Mucosa of descending colon (tissue), 3 donors: ENCODE measurements around the gene ARF1. TPM values are rescaled to one million over a fixed set of nuclear protein-coding genes. Genes with fewer than 3 reads are reported as not detected.

Experiments
- ATAC-seq: fragments of 200-7000 bp; cut with Tn5 transposase; one replicate; pipeline ENCODE4 v1.9.1; 2020; ENCODE audit warnings: mild to moderate bottlenecking, moderate library complexity
- DNase-seq, 3 donors: peaks; one replicate each; pipeline ENCODE4 v3.0.0-alpha.2; 2020
- H3K36me3 ChIP-seq: fragments of 200-600 bp; one replicate; pipeline ENCODE4 v1.8.0; 2021; ENCODE audit warnings: low read depth, mild to moderate bottlenecking
- H3K4me1 ChIP-seq: fragments of 200-600 bp; one replicate; pipeline ENCODE4 v1.8.0; 2021; ENCODE audit warnings: low read depth, mild to moderate bottlenecking
- H3K4me3 ChIP-seq: fragments of 200-600 bp; one replicate; pipeline ENCODE4 v1.8.0; 2021; ENCODE audit warnings: mild to moderate bottlenecking
- H3K9me3 ChIP-seq: fragments of 200-600 bp; one replicate; pipeline ENCODE4 v1.8.0; 2021; ENCODE audit warnings: mild to moderate bottlenecking
- intact Hi-C, 2 donors: fragments of 100-400 bp; cut with DNase I in 1 of 2; cut with micrococcal nuclease in 1 of 2; formaldehyde crosslinking; loops; one replicate each; pipeline versions ENCODE4 v1.11.0 to v1.11.1; 2022; cut with DNase I, micrococcal nuclease
- total RNA-seq, 3 donors: library from RNA; stranded (reverse); fragmentation: NEBNext Ultra II Directional in 2 of 3; extraction: Animal tissue kit (Norgen Biotek cat#: 25700) in 2 of 3; gene quantifications; one replicate each; pipeline versions ENCODE4 v1.2.1 to v1.2.4, GENCODE V29; 2021 to 2023
- TF ChIP-seq, protein P1 (sequence below): fragments of 200-600 bp; IDR thresholded peaks from one replicate; pipeline ENCODE4 v1.8.0; 2022; ENCODE audit warnings: antibody characterized with exemption, mild to moderate bottlenecking
- donor health status: DM: no; HTN: no; CAD: no; lungs with moderate emphysema.
- donor health status: DM: no; HTN: no; CAD: no.
- donor health status: DM: no; HTN: yes; CAD: no.

Gene ARF1
- total RNA-seq, 3 donors from 2014 or later, result 339 to 490 (median 479) TPM

GRCh38 chr1:228037401-228038386, 44.8 kb upstream of the ARF1 start:
- H3K4me1 ChIP-seq, result peaks cover 3% of the 10 kb centered on the region
- H3K36me3 ChIP-seq, result no peaks in the 10 kb centered on the region
- TF ChIP-seq, protein P1, sequence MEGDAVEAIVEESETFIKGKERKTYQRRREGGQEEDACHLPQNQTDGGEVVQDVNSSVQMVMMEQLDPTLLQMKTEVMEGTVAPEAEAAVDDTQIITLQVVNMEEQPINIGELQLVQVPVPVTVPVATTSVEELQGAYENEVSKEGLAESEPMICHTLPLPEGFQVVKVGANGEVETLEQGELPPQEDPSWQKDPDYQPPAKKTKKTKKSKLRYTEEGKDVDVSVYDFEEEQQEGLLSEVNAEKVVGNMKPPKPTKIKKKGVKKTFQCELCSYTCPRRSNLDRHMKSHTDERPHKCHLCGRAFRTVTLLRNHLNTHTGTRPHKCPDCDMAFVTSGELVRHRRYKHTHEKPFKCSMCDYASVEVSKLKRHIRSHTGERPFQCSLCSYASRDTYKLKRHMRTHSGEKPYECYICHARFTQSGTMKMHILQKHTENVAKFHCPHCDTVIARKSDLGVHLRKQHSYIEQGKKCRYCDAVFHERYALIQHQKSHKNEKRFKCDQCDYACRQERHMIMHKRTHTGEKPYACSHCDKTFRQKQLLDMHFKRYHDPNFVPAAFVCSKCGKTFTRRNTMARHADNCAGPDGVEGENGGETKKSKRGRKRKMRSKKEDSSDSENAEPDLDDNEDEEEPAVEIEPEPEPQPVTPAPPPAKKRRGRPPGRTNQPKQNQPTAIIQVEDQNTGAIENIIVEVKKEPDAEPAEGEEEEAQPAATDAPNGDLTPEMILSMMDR, result no peak
- ATAC-seq (peak; percentile 83), DNase-seq (peak; percentile 30 to 45 (median 40))
- H3K9me3 ChIP-seq, result no peaks in the 10 kb centered on the region
- no peak overlapping the region for H3K4me3 ChIP-seq
- intact Hi-C loops, result no loop called here

GRCh38 chr1:228038387-228039005, 44.0 kb upstream of the ARF1 start:
- intact Hi-C loops, result no loop called here
- DNase-seq, result peak in 2 of 3 donors; percentile 8 to 31

GRCh38 chr1:228039006-228039903, 43.3 kb upstream of the ARF1 start:
- peak in 1 of 3 donors; percentile 14 for DNase-seq
- Histone ChIP-seq H3K4me3 (no peak overlapping the region), H3K36me3 (no peaks in the 10 kb centered on the region), H3K9me3 (no peaks in the 10 kb centered on the region), H3K4me1 (peaks cover 3% of the 10 kb centered on the region)
- TF ChIP-seq, protein P1, result no peak
- intact Hi-C loops, result no loop called here
- ATAC-seq, result no peak

More at GRCh38 chr1:228038387-228039005, 44.0 kb upstream of the ARF1 start:
- no peaks in the 10 kb centered on the region for H3K36me3 ChIP-seq
- H3K4me1 ChIP-seq, result peaks cover 3% of the 10 kb centered on the region
- TF ChIP-seq, protein P1, result no peak
- no peak overlapping the region for H3K4me3 ChIP-seq
- no peak for ATAC-seq
- H3K9me3 ChIP-seq, result no peaks in the 10 kb centered on the region

- ATAC-seq (no peak), DNase-seq (peak in 1 of 3 donors; percentile 15)
- no peak overlapping the region for H3K4me3 ChIP-seq
- peaks cover 3% of the 10 kb centered on the region for H3K4me1 ChIP-seq
- TF ChIP-seq, protein P1, result no peak
- intact Hi-C loops, result no loop called here
- H3K9me3 ChIP-seq, result no peaks in the 10 kb centered on the region
- H3K36me3 ChIP-seq, result no peaks in the 10 kb centered on the region
Measured at GRCh38 chr1:228039986-228040385, 42.5 kb upstream of the ARF1 start.

GRCh38 chr1:228041316-228041715, 41.2 kb upstream of the ARF1 start:
- DNase-seq, result no peak
- intact Hi-C loops, result no loop called here

More at GRCh38 chr1:228041316-228041715, 41.2 kb upstream of the ARF1 start:
- no peak overlapping the region for H3K4me3 ChIP-seq
- no peak for ATAC-seq
- H3K4me1 ChIP-seq, result peaks cover 3% of the 10 kb centered on the region
- no peaks in the 10 kb centered on the region for H3K36me3 ChIP-seq
- TF ChIP-seq, protein P1, result no peak
- H3K9me3 ChIP-seq, result no peaks in the 10 kb centered on the region
